GM18511 (cell line): ENCODE measurements around the gene SLC35F1.

ENCODE experiments used
- ATAC-seq: cut with Tn5 transposase; IDR thresholded peaks from one replicate; pipeline ENCODE4 v1.9.1; 2021; ENCODE audit warnings: mild to moderate bottlenecking, moderate library complexity; ENCODE audit not compliant: unreplicated experiment

Gene SLC35F1

GRCh38 chr6:118103381-118104146, 196.5 kb downstream of the SLC35F1 start:
- ATAC-seq, result no peak

DNA sequence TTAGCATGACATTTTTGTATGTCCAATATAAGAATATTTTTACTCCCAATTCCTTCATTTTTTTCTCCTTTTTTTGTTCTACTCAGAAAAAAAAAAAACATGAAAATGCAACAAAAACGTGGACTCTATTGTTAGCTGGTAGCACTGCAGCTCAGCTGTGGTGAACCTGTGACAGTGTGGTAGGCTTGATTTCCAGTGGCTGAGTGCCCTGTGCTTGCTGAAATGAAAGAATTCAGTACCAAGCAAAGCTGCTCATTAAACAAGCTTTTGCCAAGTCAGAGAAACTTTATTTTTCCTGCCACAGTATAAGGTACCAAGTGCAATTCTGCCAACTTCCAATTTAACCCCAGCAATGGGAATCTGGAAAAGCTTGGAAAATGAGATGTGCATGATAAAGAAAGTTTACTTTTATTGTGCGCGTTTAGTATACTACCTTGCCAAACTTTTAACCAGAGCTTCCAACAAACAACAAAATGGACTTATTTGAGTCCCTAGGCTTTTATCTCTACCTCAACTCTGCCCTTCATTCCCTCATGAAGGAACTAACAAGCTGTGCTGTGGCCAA, 215.2 kb downstream of the SLC35F1 start:
- no peak for ATAC-seq

DNA sequence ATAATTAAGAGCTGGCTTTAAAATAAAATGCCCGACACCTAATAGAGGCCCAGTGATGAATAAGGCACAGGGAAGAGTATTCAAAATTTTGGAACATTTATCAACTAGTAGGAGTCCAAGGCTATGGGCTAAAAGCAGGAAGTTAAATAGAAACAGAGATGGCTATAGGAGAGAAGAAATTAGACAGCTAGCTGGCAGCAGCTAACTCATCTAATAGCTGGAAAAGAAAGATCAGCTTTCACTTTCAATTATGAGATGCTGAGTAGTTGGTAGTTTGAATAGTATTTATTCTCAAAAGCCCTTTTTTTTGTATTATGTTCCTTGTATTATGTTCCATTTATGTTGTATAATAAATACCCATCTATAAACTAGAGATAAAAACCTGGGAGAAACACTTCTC, 215.7 kb downstream of the SLC35F1 start:
- ATAC-seq, result peak; percentile 60

DNA sequence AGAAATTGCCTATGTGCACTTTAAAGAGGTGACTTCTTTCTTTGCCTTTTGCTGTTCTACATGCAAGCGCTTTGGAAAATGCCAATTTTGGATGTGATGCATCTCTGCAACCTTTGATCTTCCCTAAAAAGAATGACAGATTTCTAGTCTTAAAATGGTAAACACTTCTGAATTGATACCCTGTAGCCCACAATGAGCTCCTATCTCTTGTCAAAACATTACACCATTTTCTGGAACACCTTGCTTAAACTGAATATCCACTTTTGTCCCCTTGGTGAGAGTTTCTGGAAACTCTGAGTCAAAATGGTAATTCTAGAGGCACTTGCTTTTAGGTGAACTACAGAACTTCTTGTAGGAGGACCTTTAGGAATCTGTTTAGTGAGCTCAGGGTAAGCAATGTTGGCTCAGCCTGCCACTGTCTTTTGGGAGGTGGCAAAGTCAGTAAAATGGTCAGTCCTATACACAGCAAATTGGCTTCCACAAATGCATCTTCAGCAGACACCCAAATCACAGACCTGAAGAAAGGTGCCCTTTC, 216.5 kb downstream of the SLC35F1 start:
- no peak for ATAC-seq

GRCh38 chr6:118124851-118125250, 217.8 kb downstream of the SLC35F1 start:
- ATAC-seq, result no peak

DNA sequence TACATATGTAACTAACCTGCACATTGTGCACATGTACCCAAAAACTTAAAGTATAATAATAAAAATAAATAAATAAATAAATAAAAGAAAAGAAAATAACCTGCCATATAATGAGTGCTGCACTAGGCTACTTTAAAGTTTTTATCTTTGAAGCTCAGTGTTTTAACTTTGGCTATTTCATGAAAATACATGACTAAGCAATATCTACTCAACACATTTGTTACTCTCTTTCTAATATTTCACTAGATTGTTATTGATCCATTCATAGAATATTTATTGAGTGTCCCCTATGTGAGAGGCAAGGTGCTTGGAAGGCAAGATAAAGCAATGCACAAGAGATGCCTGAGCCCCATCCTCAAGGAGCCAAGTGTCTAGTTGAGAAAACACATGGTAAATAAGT, 221.7 kb downstream of the SLC35F1 start:
- no peak for ATAC-seq

DNA sequence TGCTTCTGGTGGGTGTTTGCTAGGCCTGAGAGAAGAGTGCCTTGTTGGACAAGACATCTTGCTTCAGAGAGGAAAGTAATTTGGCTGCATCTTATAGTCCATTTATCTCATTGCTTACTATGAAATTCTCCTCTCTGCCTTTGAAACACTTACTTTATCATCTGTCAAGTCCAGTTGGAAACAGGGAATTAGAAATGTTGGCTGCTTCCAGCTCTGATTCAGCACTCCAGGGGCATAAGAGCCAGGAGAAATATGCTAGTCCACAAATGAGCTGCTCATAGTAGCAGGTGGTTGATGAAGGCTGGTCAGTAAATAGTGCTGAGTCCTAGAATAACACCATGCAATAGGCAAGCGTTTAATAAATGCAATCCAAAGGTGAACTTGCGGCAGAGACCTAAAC, 227.1 kb downstream of the SLC35F1 start:
- ATAC-seq, result no peak

- no peak for ATAC-seq
Observed at GRCh38 chr6:118134736-118135135, 227.7 kb downstream of the SLC35F1 start.

GRCh38 chr6:118135371-118135770, 228.3 kb downstream of the SLC35F1 start:
- no peak for ATAC-seq

- no peak for ATAC-seq
Observed at GRCh38 chr6:118141211-118141610, 234.1 kb downstream of the SLC35F1 start.

- ATAC-seq, result no peak
Observed at GRCh38 chr6:118146584-118146983, 239.5 kb downstream of the SLC35F1 start.

- no peak for ATAC-seq
Observed at GRCh38 chr6:118147511-118147910, 240.4 kb downstream of the SLC35F1 start.

- ATAC-seq, result no peak
Observed at GRCh38 chr6:118148561-118148960, 241.5 kb downstream of the SLC35F1 start.

DNA sequence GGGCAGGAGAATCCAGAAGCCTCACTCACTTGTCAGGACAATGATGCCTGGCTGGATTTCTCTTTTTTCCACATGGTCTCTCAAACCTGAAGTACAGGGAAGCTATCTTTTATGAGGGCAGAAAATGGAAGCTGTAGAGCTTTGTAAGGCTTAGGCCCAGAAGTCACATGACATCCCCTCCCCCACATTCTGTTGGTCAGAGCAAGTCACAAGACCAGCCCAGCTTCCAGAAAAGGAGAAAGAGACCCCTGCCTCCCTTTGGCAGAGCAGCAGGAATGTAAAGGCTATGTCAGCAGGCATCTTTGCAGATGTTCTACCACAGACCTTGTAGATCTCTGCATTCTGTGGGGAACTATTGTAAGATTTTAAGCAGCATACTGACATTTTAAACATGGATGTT, 245.5 kb downstream of the SLC35F1 start:
- no peak for ATAC-seq

- no peak for ATAC-seq
Observed at GRCh38 chr6:118161343-118161742, 254.3 kb downstream of the SLC35F1 start.

- no peak for ATAC-seq
Observed at GRCh38 chr6:118163542-118163941, 256.5 kb downstream of the SLC35F1 start.

DNA sequence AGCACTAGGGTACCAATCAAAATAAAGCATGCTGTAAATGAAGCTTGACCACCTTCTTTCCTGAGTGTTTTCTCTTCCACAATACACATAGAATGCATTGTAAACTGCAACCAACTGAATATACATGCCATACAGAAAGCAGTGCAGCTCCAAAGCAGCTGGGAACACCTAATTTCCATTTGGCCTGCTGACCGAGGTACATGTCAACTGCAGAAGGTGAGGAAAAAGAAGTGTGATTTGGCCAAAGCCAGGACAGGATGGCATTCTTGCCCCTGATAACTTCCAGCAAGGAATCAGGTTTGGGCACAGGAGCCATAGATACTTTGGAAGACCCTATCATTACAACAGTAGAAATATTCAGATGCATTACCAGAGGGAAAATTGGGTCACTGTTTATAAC, 258.4 kb downstream of the SLC35F1 start:
- no peak for ATAC-seq

DNA sequence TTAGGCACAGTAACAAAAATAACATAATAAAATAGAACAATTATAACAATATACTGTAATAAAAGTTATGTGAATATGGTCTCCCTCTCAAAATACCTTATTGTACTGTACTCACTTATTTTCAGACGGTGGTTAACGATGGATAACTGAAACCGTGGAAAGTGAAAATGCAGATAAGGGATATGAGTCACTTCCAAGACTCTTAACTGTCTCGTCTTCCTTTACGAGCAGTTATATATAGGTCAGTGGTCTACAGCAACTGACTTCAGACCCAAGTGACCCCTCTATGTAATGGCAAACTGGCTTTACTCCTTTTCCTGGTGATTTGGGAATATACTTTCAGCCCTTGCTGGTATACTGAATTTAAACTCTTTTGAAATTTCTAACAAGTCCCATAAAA, 261.4 kb downstream of the SLC35F1 start:
- no peak for ATAC-seq

GRCh38 chr6:118171852-118172251, 264.8 kb downstream of the SLC35F1 start:
- no peak for ATAC-seq

DNA sequence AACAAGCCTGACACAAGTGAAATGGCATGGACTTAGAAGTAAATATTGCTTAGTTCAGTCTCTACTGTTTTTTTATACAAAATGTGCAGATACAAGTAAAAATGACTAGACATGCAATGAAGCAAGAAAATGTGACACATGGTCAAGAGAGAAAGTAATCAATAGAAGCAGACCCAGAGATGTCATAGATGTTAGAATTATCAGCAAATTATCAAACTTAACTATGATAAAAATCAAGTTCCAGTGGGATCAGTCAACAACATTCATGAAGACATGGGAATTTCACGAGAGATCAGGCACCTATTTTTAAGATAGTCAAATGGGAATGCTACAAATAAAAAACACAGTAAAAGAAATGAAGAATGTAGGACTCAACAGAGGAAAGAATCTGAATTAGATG, 267.0 kb downstream of the SLC35F1 start:
- no peak for ATAC-seq

GRCh38 chr6:118177720-118178119, 270.7 kb downstream of the SLC35F1 start:
- no peak for ATAC-seq

DNA sequence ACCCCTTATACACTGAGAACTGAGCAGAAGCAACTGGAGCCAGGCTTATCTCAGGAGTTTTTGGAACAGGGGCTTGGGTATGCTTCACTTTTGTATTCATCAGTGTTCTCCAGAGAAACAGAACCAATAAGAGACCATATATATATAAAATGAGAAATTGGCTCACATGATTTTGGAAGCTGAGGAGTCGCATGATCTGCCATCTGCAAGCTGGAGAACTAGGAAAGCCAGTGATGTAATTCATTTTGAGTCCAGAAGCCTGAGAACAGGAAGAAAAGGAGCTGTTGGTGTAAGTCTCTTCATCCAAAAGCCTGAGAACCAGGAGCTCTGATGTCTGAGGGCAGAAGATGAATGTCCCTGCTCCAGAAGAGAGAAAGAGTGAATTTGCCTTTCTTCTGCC, 272.0 kb downstream of the SLC35F1 start:
- ATAC-seq, result no peak
